ENCODE data around the gene CCDC136.

Gene CCDC136

DNA sequence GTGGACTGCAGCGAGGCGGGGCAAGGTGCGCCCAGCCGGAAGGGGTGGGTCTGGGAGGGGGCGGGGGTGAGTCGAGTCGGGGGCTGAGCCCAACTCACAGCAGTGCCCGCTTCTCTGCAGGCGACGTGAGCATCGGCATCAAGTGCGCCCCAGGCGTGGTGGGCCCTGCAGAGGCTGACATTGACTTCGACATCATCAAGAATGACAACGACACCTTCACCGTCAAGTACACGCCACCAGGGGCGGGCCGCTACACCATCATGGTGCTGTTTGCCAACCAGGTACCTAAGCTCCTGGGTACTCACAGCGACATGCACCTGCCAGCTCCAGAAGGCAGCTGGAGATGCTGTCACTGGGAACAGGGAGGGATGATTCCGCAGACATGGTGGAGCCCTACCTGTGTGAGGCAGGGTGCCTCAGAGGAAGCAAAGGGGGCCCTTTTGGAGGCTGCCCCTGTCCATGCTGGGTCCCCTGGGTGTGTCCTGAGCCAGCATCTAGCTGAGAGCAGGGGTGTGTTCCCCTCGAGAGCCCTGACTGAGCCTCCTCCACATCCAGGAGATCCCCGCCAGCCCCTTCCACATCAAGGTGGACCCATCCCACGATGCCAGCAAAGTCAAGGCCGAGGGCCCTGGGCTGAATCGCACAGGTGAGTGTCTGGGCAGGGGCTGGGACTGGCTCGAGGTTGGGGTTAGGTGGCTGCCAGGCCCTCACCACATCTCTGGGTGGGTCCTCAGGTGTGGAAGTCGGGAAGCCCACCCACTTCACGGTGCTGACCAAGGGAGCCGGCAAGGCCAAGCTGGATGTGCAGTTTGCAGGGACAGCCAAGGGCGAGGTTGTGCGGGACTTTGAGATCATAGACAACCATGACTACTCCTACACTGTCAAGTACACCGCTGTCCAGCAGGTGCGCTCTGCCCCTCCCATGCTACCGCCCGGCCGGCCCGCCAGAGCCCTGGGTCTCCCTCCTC lies 51.2 kb downstream of the CCDC136 start:
- TF ChIP-seq, protein P1, sequence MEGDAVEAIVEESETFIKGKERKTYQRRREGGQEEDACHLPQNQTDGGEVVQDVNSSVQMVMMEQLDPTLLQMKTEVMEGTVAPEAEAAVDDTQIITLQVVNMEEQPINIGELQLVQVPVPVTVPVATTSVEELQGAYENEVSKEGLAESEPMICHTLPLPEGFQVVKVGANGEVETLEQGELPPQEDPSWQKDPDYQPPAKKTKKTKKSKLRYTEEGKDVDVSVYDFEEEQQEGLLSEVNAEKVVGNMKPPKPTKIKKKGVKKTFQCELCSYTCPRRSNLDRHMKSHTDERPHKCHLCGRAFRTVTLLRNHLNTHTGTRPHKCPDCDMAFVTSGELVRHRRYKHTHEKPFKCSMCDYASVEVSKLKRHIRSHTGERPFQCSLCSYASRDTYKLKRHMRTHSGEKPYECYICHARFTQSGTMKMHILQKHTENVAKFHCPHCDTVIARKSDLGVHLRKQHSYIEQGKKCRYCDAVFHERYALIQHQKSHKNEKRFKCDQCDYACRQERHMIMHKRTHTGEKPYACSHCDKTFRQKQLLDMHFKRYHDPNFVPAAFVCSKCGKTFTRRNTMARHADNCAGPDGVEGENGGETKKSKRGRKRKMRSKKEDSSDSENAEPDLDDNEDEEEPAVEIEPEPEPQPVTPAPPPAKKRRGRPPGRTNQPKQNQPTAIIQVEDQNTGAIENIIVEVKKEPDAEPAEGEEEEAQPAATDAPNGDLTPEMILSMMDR (IDR thresholded peaks at IDR 0.05; ENCODE audit: extremely low read depth, insufficient read depth, missing control alignments) = no peak
- DNase-seq (ENCODE audit: low spot score) = peak; percentile 32
- in situ Hi-C loops (cut with MboI; ENCODE audit: low pct_unique_long_range_greater_than_20kb, low sequenced_read_pairs, unreplicated experiment) = no loop called here

DNA sequence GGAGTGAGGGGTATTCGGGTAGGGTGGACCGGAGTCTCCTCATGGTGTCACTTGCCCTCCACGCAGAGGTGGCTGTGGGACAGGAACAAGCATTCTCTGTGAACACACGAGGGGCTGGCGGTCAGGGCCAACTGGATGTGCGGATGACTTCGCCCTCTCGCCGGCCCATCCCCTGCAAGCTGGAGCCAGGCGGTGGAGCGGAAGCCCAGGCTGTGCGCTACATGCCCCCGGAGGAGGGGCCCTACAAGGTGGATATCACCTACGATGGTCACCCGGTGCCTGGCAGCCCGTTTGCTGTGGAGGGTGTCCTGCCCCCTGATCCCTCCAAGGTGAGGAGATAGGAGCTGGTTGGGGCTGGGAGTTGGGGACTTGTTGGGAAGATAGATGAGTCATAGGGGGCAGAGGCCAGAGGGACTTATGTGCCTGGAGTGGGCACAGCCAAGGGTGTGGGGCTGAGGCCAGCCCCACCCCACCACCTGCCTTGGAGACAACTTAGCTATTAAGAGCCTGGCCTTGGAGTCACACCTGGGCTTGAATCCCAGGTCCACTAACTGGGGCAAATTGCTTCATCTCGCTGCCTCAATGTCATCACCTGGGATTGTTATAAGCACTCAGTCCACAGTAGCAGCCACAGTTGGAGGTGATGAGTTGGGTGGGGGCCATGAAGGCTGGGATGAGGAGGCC lies 52.3 kb downstream of the CCDC136 start:
- TF ChIP-seq, protein P1 (IDR thresholded peaks at IDR 0.05; ENCODE audit: extremely low read depth, insufficient read depth, missing control alignments) = no peak
- no peak for DNase-seq (ENCODE audit: low spot score)
- in situ Hi-C loops (cut with MboI; ENCODE audit: low pct_unique_long_range_greater_than_20kb, low sequenced_read_pairs, unreplicated experiment) = no loop called here

DNA sequence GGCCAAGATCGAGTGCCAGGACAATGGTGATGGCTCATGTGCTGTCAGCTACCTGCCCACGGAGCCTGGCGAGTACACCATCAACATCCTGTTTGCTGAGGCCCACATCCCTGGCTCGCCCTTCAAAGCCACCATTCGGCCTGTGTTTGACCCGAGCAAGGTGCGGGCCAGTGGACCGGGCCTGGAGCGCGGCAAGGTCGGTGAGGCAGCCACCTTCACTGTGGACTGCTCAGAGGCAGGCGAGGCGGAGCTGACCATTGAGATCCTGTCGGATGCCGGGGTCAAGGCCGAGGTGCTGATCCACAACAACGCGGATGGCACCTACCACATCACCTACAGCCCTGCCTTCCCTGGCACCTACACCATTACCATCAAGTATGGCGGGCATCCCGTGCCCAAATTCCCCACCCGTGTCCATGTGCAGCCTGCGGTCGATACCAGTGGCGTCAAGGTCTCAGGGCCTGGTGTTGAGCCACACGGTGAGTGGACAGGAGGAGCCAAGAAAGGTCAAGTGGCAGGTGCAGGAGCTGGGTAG lies 53.1 kb downstream of the CCDC136 start:
- in situ Hi-C loops (cut with MboI; ENCODE audit: low pct_unique_long_range_greater_than_20kb, low sequenced_read_pairs, unreplicated experiment) = no loop called here
- DNase-seq (ENCODE audit: low spot score) = no peak
- TF ChIP-seq, protein P1 (IDR thresholded peaks at IDR 0.05; ENCODE audit: extremely low read depth, insufficient read depth, missing control alignments) = no peak

DNA sequence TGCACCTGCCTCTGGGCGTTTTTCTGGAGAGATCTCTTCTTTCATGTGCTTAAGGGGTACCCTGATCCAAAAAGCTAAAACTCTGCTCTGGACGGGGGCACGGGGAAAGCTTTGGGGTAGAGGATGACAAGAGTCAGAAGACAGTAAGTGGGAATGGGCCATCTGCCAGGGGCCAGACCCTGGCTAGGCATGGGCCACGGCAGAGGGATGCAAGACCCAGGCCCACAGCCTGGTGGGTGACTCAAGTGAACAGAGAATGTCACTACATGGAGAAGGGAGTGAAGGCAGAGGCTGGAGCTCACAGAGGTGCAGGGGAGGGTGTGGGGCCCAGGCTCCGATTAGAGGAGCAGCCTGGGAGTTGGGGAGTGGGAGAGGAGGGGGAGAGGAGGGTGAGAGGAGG lies 53.7 kb downstream of the CCDC136 start:
- DNase-seq (ENCODE audit: low spot score) = no peak
- in situ Hi-C loops (cut with MboI; ENCODE audit: low pct_unique_long_range_greater_than_20kb, low sequenced_read_pairs, unreplicated experiment) = no loop called here
- TF ChIP-seq, protein P1 (IDR thresholded peaks at IDR 0.05; ENCODE audit: extremely low read depth, insufficient read depth, missing control alignments) = no peak

DNA sequence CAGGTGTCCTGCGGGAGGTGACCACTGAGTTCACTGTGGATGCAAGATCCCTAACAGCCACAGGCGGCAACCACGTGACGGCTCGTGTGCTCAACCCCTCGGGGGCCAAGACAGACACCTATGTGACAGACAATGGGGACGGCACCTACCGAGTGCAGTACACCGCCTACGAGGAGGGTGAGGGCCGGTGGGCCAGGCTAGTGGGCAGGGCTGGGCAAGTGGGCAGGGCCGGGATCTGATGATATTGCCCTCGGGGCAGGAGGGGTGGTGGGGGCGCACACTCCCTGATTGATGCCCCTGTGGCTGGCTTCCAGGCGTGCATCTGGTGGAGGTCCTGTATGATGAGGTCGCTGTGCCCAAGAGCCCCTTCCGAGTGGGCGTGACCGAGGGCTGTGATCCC lies 54.2 kb downstream of the CCDC136 start:
- in situ Hi-C loops (cut with MboI; ENCODE audit: low pct_unique_long_range_greater_than_20kb, low sequenced_read_pairs, unreplicated experiment) = no loop called here
- DNase-seq (ENCODE audit: low spot score) = no peak
- TF ChIP-seq, protein P1 (IDR thresholded peaks at IDR 0.05; ENCODE audit: extremely low read depth, insufficient read depth, missing control alignments) = no peak

DNA sequence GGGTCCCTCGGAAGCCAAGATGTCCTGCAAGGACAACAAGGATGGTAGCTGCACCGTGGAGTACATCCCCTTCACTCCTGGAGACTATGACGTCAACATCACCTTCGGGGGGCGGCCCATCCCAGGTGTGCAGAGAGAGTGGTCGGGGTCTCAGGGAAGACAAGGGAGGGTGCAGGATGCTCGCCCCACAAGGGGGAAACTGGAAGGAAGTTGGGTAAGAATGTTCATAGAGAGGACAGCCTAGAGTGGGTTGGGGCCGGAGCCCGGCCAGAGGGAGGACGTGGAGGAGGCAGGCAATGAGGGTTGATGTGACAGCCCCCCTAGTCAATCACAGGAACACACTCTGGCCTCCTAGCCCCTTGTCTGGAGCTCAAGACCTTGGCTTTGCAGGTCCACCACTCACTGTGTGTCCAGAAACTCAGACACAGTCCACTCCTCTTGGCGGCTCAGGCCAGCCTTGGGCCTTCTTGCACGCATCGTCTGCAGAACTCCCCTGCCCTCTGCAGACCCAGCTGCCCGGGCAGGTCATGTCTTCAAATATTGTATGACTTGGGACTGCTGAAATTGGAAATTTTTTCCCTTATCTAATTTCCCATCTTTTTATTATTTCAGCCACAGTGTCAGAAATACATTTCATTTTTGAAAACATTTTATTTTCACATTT lies 55.1 kb downstream of the CCDC136 start:
- TF ChIP-seq, protein P1 (IDR thresholded peaks at IDR 0.05; ENCODE audit: extremely low read depth, insufficient read depth, missing control alignments) = no peak
- DNase-seq (ENCODE audit: low spot score) = no peak
- in situ Hi-C loops (cut with MboI; ENCODE audit: low pct_unique_long_range_greater_than_20kb, low sequenced_read_pairs, unreplicated experiment) = no loop called here
